NCI-H524 treated with DMSO at 0.1 percent for 48 hours (cell line): ENCODE results near the gene MRPL54.
A peak's percentile ranks its signal among the peaks of the same experiment; 100 is the strongest.

Source experiments
- DNase-seq: peaks from one replicate; lab custom pipeline; 2025; lab: John Stamatoyannopoulos, UW

The MRPL54 gene

GRCh38 chr19:3785938-3786824 is 23.7 kb downstream of the MRPL54 start, which contains the start of gene MATK:
MATK (minus strand) TSS chr19:3786381; CDS start chr19:3785135, 1,246 bp downstream.
- DNase-seq: no peak

GRCh38 chr19:3788996-3789778 is 26.7 kb downstream of the MRPL54 start:
- DNase-seq: no peak

GRCh38 chr19:3790209-3790734 is 27.8 kb downstream of the MRPL54 start:
- no peak for DNase-seq

- no peak for DNase-seq
These were observed 28.5 kb downstream of the MRPL54 start for GRCh38 chr19:3790941-3791340.

- no peak for DNase-seq
These were observed 29.6 kb downstream of the MRPL54 start for GRCh38 chr19:3792114-3792513.

GRCh38 chr19:3793799-3794198 is 31.3 kb downstream of the MRPL54 start:
- DNase-seq: no peak

- no peak for DNase-seq
These were observed 33.9 kb downstream of the MRPL54 start for GRCh38 chr19:3796358-3796757.

GRCh38 chr19:3798137-3798536 is 35.7 kb downstream of the MRPL54 start:
- no peak for DNase-seq

GRCh38 chr19:3800996-3801395 is 38.5 kb downstream of the MRPL54 start:
- DNase-seq: no peak

- peak; percentile 14 for DNase-seq
These were observed 39.1 kb downstream of the MRPL54 start for GRCh38 chr19:3801412-3802096.

- no peak for DNase-seq
These were observed 40.8 kb downstream of the MRPL54 start for GRCh38 chr19:3803114-3803888.

GRCh38 chr19:3803986-3804385 is 41.5 kb downstream of the MRPL54 start:
- no peak for DNase-seq

GRCh38 chr19:3804429-3804828 is 41.9 kb downstream of the MRPL54 start:
- DNase-seq: no peak

- no peak for DNase-seq
These were observed 43.4 kb downstream of the MRPL54 start for GRCh38 chr19:3805859-3806258.

GRCh38 chr19:3807131-3807480 is 44.6 kb downstream of the MRPL54 start:
- DNase-seq: no peak

- DNase-seq: no peak
These were observed 45.3 kb downstream of the MRPL54 start for GRCh38 chr19:3807574-3808354.

- DNase-seq: no peak
These were observed 46.1 kb downstream of the MRPL54 start for GRCh38 chr19:3808420-3809143.

- no peak for DNase-seq
These were observed 47.6 kb downstream of the MRPL54 start for GRCh38 chr19:3809881-3810707.

GRCh38 chr19:3810708-3811355 is 48.4 kb downstream of the MRPL54 start:
- DNase-seq: no peak
